GM21515 (cell line): ENCODE measurements around the gene POFUT2.

Experiments used
- ATAC-seq: cut with Tn5 transposase; IDR thresholded peaks from one replicate; pipeline ENCODE4 v1.9.1; 2021; ENCODE audit not compliant: unreplicated experiment

The POFUT2 gene

DNA sequence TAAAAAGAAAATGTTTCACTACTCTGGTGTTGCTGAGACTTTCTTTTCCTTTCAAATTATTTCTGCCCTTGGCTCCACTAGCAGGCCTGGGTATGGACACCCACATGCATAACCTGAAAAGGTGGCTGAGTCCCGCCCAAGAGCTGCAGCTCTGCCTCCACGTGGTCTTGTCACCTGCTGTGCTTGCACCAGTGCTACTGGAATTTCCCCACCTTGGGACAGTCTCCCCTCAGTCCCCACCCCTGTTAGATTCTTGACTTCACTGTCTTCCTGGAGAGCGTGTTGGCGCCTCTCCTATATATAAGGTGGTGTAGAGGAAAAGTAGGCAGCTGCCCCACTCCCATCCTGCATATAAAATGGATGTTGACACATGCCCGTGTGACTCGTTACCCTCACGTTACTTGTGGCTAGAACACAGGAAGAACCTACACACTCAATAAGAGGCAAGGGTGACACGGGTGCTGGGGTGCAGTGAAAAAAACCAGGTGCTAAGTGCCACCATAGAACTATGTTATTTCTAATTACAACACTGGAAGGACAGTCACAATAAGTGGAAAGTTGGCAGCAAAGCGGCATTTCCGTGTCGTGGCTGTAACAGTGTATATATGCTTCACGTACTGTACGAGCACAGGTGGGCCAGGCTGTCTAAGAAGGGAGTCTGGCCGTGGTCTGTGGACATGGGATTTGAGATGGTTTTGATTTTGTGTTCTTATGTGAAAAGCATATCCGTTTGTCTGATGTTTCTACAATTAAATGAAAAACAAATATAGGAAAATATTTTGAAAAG lies 61.0 kb downstream of the POFUT2 start:
- no peak for ATAC-seq

DNA sequence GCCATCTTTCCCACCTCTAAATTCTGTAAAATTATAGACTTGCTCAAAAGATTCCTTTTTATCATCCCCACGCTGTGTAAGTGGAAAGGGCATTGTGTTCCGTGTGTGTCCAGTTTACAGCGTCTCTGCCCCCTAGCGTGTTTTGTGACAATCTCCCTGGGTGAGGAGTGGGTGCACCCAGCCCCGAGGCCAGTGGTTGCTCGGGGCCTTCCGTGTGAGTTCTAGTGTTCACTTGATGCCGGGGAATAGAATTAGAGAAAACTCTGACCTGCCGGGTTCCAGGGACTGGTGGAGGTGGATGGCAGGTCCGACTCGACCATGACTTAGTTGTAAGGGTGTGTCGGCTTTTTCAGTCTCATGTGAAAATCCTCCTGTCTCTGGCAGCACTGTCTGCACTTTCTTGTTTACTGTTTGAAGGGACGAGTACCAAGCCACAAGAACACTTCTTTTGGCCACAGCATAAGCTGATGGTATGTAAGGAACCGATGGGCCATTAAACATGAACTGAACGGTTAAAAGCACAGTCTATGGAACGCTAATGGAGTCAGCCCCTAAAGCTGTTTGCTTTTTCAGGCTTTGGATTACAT lies 61.9 kb downstream of the POFUT2 start:
- ATAC-seq, result no peak

DNA sequence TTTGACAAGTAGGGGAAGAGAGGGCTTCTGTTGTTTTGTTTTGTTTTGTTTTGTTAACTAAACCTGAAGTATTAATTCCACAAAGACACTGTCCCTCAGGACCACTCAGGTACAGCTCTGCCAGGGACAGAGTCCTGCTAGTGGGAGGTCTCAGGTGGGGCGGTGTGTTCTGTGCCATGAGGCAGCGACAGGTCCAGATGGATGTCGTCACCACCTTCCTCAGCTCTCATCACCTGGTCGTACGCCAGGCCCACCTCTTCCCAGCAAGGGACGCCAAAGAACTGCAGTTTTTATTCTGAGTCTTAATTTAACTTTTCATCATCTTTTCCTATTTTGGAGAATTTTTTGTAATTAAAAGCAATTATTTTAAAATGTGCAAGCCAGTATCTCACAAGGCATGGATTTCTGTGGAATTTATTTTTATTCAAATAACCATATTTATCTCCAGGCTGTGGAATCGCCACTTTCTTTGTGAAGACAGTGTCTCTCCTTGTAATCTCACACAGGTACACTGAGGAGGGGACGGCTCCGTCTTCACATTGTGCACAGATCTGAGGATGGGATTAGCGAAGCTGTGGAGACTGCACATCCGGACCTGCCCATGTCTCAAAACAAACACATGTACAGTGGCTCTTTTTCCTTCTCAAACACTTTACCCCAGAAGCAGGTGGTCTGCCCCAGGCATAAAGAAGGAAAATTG lies 62.5 kb downstream of the POFUT2 start:
- no peak for ATAC-seq

DNA sequence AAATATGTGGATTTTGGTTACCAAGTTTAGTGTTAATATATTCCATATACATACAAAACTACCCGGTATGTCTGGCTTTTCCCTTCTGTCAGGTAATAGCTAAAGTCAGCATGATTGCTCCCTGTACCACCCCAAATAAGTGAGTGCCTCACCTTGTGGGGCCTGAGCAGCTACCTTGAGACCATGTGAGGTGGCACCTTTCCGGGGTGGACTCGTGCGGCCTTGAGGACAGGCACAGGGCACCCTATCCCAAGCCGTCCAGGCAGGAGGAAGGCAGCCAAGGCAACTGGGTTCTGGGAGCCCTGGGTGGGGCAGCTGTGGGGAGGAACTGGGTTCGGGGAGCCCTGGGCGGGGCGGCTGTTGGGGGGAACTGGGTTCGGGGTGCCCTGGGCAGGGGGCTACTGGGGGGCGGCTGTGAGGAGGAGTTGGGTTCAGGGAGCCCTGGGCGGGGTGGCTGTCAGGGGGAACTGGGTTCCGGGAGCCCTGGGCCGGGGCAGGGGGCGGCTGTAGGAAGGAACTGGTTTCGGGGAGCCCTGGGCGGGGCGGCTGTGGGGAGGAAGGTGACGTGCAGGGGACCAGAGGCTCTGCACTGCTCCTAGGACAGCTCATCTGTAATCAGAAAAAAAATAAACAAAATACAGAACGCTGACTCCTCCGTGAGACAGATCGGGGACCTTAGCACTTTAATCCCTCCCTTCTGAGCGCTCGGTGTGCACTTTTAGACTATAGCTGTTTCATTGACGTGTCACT lies 63.3 kb downstream of the POFUT2 start:
- no peak for ATAC-seq

DNA sequence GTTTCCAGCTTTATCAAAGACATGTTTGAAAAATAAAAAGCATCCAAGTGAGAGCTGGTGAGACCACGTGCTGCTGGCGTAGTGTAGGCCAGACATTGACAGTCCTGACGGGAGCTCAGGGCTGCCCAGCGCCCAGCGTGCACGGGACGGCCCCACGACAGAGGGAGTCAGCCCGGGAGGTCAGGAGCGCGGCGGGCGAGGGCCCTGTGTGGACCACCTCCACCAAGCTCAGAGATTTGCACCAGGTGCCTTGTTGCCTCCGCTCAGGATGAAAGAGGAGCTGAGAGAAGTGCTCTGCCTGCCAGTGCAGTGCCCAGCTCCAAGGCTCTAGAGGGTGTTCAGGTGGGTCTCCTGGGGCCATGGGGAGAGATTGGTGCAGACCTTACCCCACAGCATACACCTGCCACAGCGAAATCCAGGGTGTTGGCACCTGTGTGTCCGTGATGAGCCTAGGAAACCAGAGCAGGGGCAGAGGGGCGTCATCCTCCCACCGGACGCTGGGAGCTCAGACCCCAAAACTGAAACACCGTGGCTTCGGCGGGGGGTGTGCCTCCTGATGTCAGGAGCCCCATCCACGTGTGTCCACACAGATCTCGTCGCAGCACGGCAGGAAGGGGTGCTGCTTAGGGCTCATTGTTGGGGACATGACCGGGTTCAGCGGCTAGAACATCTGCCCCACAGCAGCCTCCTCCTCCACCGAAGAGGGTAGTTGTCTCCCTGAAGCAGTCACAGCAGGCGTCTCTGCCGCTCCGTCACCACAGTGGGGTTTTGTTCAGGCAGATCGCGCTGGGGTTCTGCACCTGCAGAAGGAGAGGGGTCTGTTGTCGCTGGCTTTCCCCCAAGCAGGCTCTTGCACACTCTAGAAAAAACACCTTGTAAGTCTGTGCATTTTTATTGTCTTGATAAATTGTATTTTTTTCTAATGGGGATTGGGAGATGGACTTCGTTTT lies 64.2 kb downstream of the POFUT2 start:
- no peak for ATAC-seq

DNA sequence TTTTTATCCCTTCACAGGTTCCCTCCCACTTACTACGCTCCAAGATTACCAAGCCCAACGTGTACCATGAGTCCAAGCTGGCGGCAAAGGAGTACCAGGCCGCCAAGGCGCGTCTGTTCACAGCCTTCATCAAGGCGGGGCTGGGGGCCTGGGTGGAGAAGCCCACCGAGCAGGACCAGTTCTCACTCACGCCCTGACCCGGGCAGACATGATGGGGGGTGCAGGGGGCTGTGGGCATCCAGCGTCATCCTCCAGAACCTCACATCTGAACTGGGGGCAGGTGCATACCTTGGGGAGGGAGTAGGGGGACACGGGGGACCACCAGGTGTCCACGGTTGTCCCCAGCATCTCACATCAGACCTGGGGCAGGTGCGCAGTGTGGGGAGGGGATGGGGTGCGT lies 65.7 kb downstream of the POFUT2 start:
- no peak for ATAC-seq

DNA sequence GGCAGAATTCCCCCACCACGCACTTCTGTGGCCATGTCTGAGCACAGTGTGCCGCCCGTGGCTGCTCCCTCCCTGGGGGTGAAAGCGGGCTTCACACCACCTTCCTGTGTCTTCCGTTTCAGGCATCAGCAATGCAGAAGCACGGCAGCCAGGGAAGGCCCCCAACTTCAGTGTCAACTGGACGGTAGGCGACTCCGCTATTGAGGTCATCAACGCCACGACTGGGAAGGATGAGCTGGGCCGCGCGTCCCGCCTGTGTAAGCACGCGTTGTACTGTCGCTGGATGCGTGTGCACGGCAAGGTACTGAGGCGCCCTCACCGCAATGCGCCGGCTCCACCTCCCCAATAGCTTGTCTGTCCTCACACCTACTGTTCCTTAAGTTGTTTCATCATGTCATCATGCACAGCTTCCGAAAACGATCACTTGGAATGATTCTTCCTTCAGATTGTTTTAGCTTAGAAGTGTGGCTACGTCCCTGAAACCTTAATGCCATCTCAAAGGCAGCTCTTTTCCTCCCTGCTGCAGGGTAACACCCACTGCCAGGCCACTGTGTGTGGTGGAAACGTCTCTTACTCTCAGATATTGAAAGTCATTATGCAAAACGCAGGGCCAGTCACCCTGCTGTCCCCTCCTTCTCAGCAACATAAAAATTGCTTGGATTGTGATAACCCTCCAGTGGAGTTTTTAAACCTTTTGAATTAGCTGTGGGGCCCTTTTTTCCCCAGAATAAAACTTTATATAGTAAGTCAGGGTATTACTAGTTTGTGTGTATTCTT lies 66.8 kb downstream of the POFUT2 start:
- no peak for ATAC-seq

DNA sequence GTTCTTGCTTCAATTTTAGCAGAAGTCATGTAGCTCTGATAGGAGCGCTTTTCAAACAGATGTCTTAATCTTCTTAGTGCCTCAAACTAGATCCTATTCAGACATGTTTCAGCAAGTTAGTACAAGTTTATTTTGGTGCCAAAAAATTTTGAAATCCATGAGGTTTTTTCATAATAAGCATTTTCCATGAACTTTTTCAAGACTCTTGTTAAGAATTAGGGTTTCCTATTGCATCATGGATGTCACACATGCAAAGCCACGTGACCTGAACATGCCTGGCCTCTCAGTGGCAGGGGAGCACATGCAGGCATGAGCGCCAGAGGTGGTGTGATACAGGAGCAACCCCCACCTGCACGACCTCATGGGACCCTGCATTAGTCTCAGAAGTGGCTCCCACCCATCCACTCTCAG lies 67.6 kb downstream of the POFUT2 start:
- ATAC-seq, result no peak

DNA sequence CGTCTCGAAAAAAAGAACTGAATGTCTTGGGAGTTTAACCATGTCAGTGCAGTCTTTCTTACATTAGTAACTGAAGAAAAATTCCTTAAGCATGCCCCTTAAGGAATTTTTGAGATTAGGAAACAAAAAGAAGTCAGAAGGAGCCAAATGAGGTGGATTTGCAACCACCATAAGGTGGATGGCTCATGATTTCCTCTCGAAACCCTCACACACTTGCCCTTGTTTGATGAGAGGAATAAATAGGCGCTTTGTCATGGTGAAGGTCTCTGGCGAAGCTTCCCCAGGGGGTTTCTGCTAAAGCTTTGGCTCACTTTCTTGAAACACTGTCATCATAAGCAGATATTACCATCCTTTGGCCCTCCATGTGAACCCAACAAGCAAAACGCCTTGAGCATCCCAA lies 68.2 kb downstream of the POFUT2 start:
- ATAC-seq, result no peak

DNA sequence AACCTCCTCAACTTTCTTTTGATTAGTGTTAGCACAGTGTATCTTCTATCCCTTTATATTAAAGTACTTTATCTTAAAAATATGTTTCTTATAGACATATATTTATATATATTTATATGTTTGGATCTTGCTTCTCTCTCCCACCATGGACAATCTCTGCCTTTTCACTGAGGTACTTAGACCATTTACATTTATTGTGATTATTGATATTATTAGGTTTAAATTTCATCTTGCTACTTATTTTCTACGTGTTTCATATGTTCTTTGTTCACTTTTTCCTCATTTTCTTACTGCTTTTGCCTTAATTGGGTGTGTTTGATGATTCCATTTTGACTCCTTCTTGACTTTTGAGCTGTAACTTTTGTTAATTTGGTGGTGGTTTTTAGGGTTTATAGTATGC lies 70.7 kb downstream of the POFUT2 start:
- no peak for ATAC-seq

DNA sequence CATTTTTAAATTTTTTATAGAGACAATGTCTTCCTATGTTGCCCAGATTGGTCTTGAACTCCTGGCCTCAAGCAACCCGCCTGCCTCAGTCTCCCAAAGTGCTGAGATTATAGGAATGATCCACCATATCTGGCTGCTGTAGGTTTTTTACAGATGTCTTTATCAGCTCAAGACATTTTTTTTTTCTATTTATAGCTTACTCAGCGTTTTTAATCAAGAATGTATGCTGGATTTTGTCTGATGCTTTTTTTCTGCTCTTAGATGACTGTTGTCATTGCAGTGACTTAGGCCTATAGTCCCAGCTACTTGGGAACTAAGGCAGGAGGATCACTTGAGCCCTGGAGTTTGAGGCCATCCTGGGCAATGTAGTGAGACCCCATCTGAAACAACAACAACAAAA lies 72.5 kb downstream of the POFUT2 start:
- no peak for ATAC-seq
